Mononuclear cell (primary cell): ENCODE measurements around the gene SLC9B2. TPM values are rescaled to one million over a fixed set of nuclear protein-coding genes. Genes with fewer than 3 reads are reported as not detected.
A peak's percentile ranks its signal among the peaks of the same experiment; 100 is the strongest.

Experiments used
- H3K27me3 ChIP-seq: 2 replicates; pipeline ENCODE4 v1.6.0; 2011; ENCODE audit warnings: low read length, control low read depth; ENCODE audit not compliant: insufficient read depth
- H3K4me1 ChIP-seq: 2 replicates; pipeline ENCODE4 v1.5.1; 2011; ENCODE audit warnings: mild to moderate bottlenecking, low read length, control low read depth; ENCODE audit not compliant: insufficient read depth
- H3K4me3 ChIP-seq: 2 replicates; pipeline ENCODE4 v1.5.1; 2011; ENCODE audit warnings: mild to moderate bottlenecking, low read length, moderate library complexity
- H3K9me3 ChIP-seq: 2 replicates; pipeline ENCODE4 v1.5.1; 2011; ENCODE audit warnings: low read depth, mild to moderate bottlenecking, control low read depth, low read length
- total RNA-seq: library from RNA; depleted of rRNA; stranded (reverse); fragments of >200 nt; gene quantifications from one replicate; pipeline ENCODE4 v1.2.3, GENCODE V29; 2012

Gene SLC9B2
- total RNA-seq, 1 donor, result 20.4 TPM

GRCh38 chr4:103091601-103092223 lies 15.2 kb upstream of the SLC9B2 start:
- H3K27me3 ChIP-seq, result no peaks in the 10 kb centered on the region
- H3K9me3 ChIP-seq, result no peaks in the 10 kb centered on the region
- no peak overlapping the region for H3K4me3 ChIP-seq
- no peaks in the 10 kb centered on the region for H3K4me1 ChIP-seq

GRCh38 chr4:103089481-103089880 lies 12.9 kb upstream of the SLC9B2 start:
- Histone ChIP-seq H3K4me3 (no peak overlapping the region), H3K9me3 (no peaks in the 10 kb centered on the region), H3K27me3 (no peaks in the 10 kb centered on the region), H3K4me1 (no peaks in the 10 kb centered on the region)

GRCh38 chr4:103086551-103086950 lies 10.0 kb upstream of the SLC9B2 start:
- Histone ChIP-seq H3K4me1 (no peaks in the 10 kb centered on the region), H3K9me3 (no peaks in the 10 kb centered on the region), H3K27me3 (no peaks in the 10 kb centered on the region), H3K4me3 (no peak overlapping the region)

- Histone ChIP-seq H3K4me3 (no peak overlapping the region), H3K27me3 (no peaks in the 10 kb centered on the region), H3K9me3 (no peaks in the 10 kb centered on the region), H3K4me1 (no peaks in the 10 kb centered on the region)
Measured at GRCh38 chr4:103085555-103086196, 9.1 kb upstream of the SLC9B2 start.

- Histone ChIP-seq H3K27me3 (no peaks in the 10 kb centered on the region), H3K9me3 (no peaks in the 10 kb centered on the region), H3K4me1 (peaks cover 22% of the 10 kb centered on the region), H3K4me3 (no peak overlapping the region)
Measured at GRCh38 chr4:103079621-103080020, 3.1 kb upstream of the SLC9B2 start.

- H3K4me3 ChIP-seq, result peak overlapping the region; percentile 56
- no peaks in the 10 kb centered on the region for H3K9me3 ChIP-seq
- no peaks in the 10 kb centered on the region for H3K27me3 ChIP-seq
- peaks cover 27% of the 10 kb centered on the region for H3K4me1 ChIP-seq
Measured at GRCh38 chr4:103075894-103076746, 441 bp downstream of the SLC9B2 start.

GRCh38 chr4:103075435-103075893 lies 1.1 kb downstream of the SLC9B2 start:
- no peaks in the 10 kb centered on the region for H3K27me3 ChIP-seq
- peaks cover 27% of the 10 kb centered on the region for H3K4me1 ChIP-seq
- no peaks in the 10 kb centered on the region for H3K9me3 ChIP-seq
- H3K4me3 ChIP-seq, result peak overlapping the region; percentile 56

GRCh38 chr4:103074744-103075434 lies 1.7 kb downstream of the SLC9B2 start:
- no peaks in the 10 kb centered on the region for H3K27me3 ChIP-seq
- H3K4me3 ChIP-seq, result no peak overlapping the region
- no peaks in the 10 kb centered on the region for H3K9me3 ChIP-seq

GRCh38 chr4:103073792-103074438 lies 2.6 kb downstream of the SLC9B2 start:
- no peaks in the 10 kb centered on the region for H3K9me3 ChIP-seq
- H3K27me3 ChIP-seq, result no peaks in the 10 kb centered on the region
- H3K4me3 ChIP-seq, result no peak overlapping the region
- H3K4me1 ChIP-seq, result peaks cover 27% of the 10 kb centered on the region

More at GRCh38 chr4:103074744-103075434, 1.7 kb downstream of the SLC9B2 start:
- H3K4me1 ChIP-seq, result peaks cover 27% of the 10 kb centered on the region

- Histone ChIP-seq H3K4me3 (no peak overlapping the region), H3K4me1 (no peaks in the 10 kb centered on the region), H3K9me3 (no peaks in the 10 kb centered on the region), H3K27me3 (no peaks in the 10 kb centered on the region)
Measured at GRCh38 chr4:103067841-103068547, 8.6 kb downstream of the SLC9B2 start.

- H3K27me3 ChIP-seq, result no peaks in the 10 kb centered on the region
- no peaks in the 10 kb centered on the region for H3K9me3 ChIP-seq
- H3K4me3 ChIP-seq, result no peak overlapping the region
- no peaks in the 10 kb centered on the region for H3K4me1 ChIP-seq
Measured at GRCh38 chr4:103060453-103061148, 16.0 kb downstream of the SLC9B2 start.

- Histone ChIP-seq H3K27me3 (no peaks in the 10 kb centered on the region), H3K9me3 (no peaks in the 10 kb centered on the region), H3K4me3 (no peak overlapping the region), H3K4me1 (peaks cover 4% of the 10 kb centered on the region)
Measured at GRCh38 chr4:103054030-103054429, 22.5 kb downstream of the SLC9B2 start.

GRCh38 chr4:103052779-103053178 lies 23.8 kb downstream of the SLC9B2 start:
- Histone ChIP-seq H3K4me3 (no peak overlapping the region), H3K4me1 (peaks cover 4% of the 10 kb centered on the region), H3K9me3 (no peaks in the 10 kb centered on the region), H3K27me3 (no peaks in the 10 kb centered on the region)
